ENCODE data around the gene F13B.
"Not testable (repeated sequence)": the region's sequence is repeated elsewhere in the genome, so short reads cannot be mapped to it uniquely, and the experiment has no call there.

The F13B gene

DNA sequence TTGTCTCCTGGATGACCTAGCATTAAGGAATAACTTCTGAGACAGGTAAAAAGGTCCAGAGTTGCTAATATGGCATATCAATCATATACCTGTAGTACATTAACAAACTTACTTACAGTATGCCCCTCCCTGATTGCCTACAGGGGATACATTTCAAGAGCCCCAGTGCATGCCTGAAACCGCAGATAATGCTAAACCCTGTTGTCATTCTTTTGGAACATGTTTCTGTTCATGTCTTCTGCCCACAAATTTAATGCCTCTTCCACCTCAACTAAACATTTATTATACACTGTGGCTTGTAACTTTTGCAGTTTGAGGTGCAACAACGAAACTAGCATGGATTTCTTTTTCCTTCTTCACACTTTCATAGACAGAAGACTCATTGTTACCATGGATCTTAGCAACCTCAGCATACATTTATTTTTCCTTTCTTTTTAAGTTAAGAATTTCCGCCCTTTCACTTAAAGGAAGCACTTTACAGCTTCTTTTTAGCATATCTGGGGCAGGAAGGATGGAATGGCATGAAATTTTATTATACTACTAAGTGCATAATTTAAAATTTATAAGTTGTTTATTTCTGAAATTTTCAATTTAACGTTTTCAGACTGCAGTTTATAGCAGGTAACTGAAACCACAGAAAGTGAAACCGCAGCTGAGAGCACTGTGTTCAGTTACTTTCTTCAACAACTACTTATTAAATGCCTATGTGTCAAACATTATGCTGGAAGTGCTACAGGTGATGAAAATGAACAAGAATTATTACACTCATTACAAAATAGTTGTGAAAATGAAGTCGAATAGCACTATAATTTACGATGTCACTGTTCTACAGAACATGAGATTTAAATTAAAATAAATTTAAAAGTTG lies 25.3 kb downstream of the F13B start:
- no peak for DNase-seq (ENCODE audit: low read depth)
- TF ChIP-seq MYC (IDR thresholded peaks at IDR 0.05; ENCODE audit: low read depth, low read length) (no peak), POLR2A (IDR thresholded peaks at IDR 0.05; ENCODE audit: extremely low read depth, insufficient read length) (no peak)
- TF ChIP-seq, protein P1, sequence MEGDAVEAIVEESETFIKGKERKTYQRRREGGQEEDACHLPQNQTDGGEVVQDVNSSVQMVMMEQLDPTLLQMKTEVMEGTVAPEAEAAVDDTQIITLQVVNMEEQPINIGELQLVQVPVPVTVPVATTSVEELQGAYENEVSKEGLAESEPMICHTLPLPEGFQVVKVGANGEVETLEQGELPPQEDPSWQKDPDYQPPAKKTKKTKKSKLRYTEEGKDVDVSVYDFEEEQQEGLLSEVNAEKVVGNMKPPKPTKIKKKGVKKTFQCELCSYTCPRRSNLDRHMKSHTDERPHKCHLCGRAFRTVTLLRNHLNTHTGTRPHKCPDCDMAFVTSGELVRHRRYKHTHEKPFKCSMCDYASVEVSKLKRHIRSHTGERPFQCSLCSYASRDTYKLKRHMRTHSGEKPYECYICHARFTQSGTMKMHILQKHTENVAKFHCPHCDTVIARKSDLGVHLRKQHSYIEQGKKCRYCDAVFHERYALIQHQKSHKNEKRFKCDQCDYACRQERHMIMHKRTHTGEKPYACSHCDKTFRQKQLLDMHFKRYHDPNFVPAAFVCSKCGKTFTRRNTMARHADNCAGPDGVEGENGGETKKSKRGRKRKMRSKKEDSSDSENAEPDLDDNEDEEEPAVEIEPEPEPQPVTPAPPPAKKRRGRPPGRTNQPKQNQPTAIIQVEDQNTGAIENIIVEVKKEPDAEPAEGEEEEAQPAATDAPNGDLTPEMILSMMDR (IDR thresholded peaks at IDR 0.05; ENCODE audit: low read depth, low read length) = no peak
- TF ChIP-seq, protein P2, sequence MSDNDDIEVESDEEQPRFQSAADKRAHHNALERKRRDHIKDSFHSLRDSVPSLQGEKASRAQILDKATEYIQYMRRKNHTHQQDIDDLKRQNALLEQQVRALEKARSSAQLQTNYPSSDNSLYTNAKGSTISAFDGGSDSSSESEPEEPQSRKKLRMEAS (IDR thresholded peaks at IDR 0.05; ENCODE audit: low read depth, low read length) = no peak
- H3K4me3 ChIP-seq (ENCODE audit: low read depth, low read length) = no peak overlapping the region

DNA sequence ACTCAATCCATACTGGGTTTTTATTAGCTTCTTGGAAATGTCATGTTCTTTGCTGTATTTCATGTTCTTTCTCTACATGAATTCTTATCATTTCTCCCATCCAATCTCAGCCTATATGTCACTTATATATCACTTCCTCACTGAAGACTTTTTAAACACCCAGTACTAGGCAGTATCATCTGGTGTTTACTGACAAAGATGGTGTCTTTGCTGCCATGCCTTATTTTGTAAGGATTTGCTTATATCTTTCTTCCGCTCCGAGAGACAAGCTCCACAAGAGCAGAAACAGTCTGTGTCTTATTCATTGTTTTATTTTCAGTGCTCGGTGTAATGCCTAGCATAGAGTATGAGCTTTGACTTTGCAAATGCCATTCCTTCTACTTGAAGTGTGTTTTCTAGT lies 30.2 kb downstream of the F13B start:
- DNase-seq (ENCODE audit: low read depth) = no peak
- H3K4me3 ChIP-seq (ENCODE audit: low read depth, low read length) = no peak overlapping the region
- no peak for TF ChIP-seq POLR2A (IDR thresholded peaks at IDR 0.05; ENCODE audit: extremely low read depth, insufficient read length)
- TF ChIP-seq, protein P2 (IDR thresholded peaks at IDR 0.05; ENCODE audit: low read depth, low read length) = no peak
- TF ChIP-seq, protein P1 (IDR thresholded peaks at IDR 0.05; ENCODE audit: low read depth, low read length) = no peak
- TF ChIP-seq MYC (IDR thresholded peaks at IDR 0.05; ENCODE audit: low read depth, low read length) = no peak

DNA sequence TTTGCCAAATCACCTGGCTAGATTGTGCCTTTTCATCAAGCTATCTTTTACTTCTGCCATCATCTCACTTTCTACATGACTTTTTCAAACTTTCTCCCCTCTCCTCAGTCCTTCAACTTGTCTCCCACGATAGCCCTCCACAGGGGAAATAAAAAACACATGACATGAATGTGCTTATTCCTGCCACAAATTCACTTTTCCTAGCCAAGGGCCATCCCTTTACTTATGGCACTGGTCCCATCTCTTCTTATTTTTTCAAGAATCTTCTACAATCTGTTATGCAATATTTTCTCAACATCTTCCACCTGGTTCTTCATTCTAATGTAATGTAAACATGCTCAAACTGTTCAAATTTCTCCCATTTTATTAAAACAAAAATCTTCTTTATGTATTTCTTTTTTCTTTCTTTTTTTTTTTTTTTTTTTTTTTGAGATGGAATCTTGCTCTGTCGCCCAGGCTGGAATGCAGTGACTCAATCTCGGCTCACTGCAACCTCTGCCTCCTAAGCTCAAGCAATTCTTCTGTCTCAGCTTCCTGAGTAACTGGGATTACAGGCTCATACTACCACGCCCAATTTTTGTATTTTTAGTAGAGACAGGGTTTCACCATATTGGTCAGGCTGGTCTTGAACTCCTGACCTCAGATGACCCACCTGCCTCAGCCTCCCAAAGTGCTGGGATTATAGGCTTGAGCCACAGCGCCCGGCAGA lies 32.3 kb downstream of the F13B start:
- not testable (repeated sequence) for H3K4me3 ChIP-seq (ENCODE audit: low read depth, low read length); DNase-seq (ENCODE audit: low read depth)

DNA sequence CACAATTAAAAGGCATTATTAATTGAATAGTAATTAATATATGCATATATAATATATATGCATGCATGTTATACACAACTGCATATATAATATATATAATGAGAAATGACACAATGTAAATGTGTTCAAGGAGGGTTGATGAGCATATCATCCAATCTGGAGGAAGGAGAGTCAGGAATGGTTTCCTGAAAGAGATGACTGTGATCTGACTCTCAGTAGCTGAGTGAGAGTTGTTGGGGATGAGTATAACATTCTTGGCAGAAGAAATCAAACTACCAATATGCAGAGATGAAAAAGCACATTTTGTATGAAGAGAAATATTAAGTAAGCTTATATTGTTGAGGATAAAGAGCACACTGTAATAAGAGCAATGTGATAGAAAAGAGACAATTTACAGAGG lies 37.3 kb downstream of the F13B start:
- no peak for DNase-seq (ENCODE audit: low read depth)
- H3K4me3 ChIP-seq (ENCODE audit: low read depth, low read length) = no peak overlapping the region
- TF ChIP-seq, protein P2 (IDR thresholded peaks at IDR 0.05; ENCODE audit: low read depth, low read length) = no peak
- no peak for TF ChIP-seq MYC (IDR thresholded peaks at IDR 0.05; ENCODE audit: low read depth, low read length)
- TF ChIP-seq POLR2A (IDR thresholded peaks at IDR 0.05; ENCODE audit: extremely low read depth, insufficient read length) = no peak
- TF ChIP-seq, protein P1 (IDR thresholded peaks at IDR 0.05; ENCODE audit: low read depth, low read length) = no peak

DNA sequence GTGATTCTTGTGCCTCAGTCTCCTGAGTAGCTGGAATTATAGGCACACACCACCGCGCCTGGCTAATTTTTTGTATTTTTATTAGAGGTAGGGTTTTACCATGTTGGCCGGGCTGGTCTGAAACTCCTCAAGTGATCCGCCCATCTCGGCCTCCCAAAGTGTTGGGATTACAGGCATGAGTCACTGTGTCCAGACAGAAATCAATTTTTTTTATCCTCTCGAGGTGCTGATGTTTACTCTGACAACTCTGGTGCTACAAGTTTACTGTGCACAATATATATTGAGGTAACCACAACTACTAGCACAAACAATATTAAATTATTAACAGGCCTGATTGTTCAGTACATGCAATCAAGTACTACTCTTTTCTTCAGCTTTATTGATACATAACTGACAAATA lies 39.7 kb downstream of the F13B start:
- no peak for DNase-seq (ENCODE audit: low read depth)
- H3K4me3 ChIP-seq (ENCODE audit: low read depth, low read length) = no peak overlapping the region
- TF ChIP-seq, protein P2 (IDR thresholded peaks at IDR 0.05; ENCODE audit: low read depth, low read length) = no peak
- TF ChIP-seq MYC (IDR thresholded peaks at IDR 0.05; ENCODE audit: low read depth, low read length) = no peak
- TF ChIP-seq POLR2A (IDR thresholded peaks at IDR 0.05; ENCODE audit: extremely low read depth, insufficient read length) = no peak
- TF ChIP-seq, protein P1 (IDR thresholded peaks at IDR 0.05; ENCODE audit: low read depth, low read length) = no peak

DNA sequence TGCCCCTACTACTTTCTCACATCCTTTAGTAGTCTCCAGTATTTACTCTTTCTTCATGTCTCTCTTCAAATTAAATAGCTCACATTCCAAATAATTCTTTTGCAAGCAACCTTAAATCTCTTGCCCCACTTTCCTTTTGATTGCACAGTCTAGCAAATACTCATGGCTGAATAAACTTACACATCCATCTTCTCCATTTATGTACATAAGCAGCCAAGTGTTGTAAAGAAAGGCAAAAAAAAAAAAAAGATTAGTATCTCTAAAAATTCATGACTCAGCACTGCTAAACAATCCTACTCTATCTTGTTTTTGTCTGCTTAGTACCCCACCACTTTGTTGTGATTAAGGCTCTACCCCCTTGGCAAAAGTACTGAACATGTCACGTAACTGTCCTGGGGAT lies 42.6 kb downstream of the F13B start:
- DNase-seq (ENCODE audit: low read depth) = no peak
- H3K4me3 ChIP-seq (ENCODE audit: low read depth, low read length) = no peak overlapping the region
- TF ChIP-seq POLR2A (IDR thresholded peaks at IDR 0.05; ENCODE audit: extremely low read depth, insufficient read length) (no peak), MYC (IDR thresholded peaks at IDR 0.05; ENCODE audit: low read depth, low read length) (no peak)
- TF ChIP-seq, protein P1 (IDR thresholded peaks at IDR 0.05; ENCODE audit: low read depth, low read length) = no peak
- TF ChIP-seq, protein P2 (IDR thresholded peaks at IDR 0.05; ENCODE audit: low read depth, low read length) = no peak
